ENCODE measurements around the gene MEGF11. TPM values are rescaled to one million over a fixed set of nuclear protein-coding genes. Genes with fewer than 3 reads are reported as not detected.

MEGF11 gene
- polyA plus RNA-seq, 12 donors: 0.12 to 1.6 (median 0.60) TPM; not detected in 2

- DNase-seq: no peak
These were observed 81.7 kb downstream of the MEGF11 start for GRCh38 chr15:66171841-66172240.

GRCh38 chr15:66170716-66171115 lies 82.8 kb downstream of the MEGF11 start:
- DNase-seq: no peak

- DNase-seq: no peak
These were observed 83.5 kb downstream of the MEGF11 start for GRCh38 chr15:66170042-66170441.

GRCh38 chr15:66169625-66170024 lies 83.9 kb downstream of the MEGF11 start:
- no peak for DNase-seq

DNA sequence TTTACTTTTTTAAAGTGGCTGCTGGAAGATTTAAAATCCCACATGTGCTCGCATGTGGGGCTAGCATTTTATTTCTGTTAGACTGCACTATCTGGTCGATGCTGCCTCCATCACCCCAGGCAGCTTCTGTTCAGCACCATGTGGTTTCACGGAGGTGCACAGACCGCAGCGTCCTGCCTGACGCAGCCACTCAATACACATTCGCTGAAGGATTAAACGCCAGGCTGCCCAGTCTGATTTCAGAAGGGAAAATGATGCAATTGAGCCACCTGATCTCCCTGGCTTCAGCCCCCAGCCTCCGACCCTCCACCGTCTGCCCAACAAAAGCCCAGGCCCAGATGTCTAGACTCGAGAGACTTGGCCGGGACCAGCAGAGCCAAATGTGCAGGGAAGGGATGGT lies 84.5 kb downstream of the MEGF11 start:
- DNase-seq: no peak

DNA sequence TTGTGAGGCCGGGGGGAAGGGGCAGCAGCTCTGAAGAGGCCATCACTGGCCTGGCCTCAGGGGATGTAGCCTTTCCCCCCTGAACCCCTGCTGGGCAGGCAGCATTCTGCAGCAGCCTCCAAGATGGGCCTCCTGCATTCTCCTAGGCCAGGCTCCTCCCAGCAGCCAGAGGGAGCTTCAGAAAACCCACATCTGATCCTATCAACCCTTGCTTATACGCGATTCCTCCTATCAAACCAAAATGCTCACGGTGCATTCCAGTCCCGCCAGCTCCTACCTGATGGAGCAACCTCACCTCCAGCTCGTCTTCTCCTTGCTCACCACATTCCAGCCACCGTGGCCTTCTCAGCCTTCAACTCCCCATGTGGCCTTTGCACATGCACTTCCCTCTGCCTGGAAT lies 85.7 kb downstream of the MEGF11 start:
- DNase-seq: no peak

- no peak for DNase-seq
These were observed 87.7 kb downstream of the MEGF11 start for GRCh38 chr15:66165856-66166255.

DNA sequence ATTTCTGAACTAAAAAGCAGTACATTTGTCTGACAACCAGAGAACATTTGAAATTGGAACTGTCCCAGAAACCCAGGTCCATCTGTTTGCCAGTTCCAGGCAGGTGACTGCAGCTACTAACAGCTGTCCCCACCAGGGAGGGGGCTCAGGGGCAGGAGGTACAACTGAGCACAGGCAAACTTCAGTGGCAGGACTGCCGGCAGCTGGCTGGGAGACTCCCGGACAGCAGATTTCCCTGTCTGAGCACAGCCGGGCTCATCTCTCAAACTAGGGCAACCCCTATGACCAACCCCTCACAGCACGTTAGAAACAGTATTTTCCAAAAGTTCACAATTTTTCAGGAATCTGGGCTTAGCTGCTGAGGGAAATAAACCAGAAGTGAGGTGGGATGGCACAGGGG lies 88.8 kb downstream of the MEGF11 start:
- DNase-seq: no peak

- DNase-seq: no peak
These were observed 90.0 kb downstream of the MEGF11 start for GRCh38 chr15:66163553-66163952.

DNA sequence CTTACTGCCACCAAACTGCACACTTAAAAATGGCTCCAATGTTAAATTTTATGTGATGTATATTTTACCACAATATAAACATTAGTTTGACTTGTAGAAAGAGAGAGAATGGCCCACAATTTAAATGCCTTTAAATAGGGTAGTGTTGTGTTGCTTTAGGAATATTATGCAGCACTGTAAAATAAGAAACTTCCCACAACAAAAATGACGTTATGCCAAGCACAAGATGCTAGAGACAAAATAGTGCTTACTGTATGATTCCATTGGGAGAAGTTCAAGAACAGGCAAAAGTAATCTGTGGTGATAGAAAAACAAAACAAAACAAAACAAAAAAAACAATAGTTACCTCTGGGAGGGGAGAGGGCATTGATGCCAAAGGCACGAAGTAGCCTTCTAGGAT lies 91.3 kb downstream of the MEGF11 start:
- DNase-seq: no peak

DNA sequence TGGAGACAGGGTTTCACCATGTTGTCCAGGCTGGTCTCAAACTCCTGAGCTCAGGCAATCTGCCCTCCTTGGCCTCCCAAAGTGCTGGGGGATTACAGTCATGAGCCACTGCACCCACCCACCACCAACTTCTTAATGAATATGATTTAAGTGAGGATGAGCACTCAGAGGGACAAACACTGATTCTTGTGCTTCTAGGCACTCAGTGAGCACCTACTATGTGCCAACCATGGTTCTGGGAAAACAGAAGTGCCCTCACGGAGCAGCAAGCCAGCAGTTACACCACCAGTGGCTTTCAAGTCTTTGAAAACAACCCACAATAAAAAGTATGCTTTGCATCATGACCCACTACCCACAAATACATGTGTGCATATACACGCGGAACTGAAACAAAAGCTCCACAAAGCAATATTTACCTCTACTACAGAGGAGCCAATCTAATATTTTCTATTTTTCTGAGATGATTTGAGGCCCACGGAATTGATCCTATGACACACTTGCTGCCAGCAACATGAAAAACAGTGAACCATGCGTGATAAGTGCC lies 91.9 kb downstream of the MEGF11 start:
- DNase-seq: no peak

GRCh38 chr15:66161108-66161507 lies 92.4 kb downstream of the MEGF11 start:
- no peak for DNase-seq

GRCh38 chr15:66157507-66157906 lies 96.0 kb downstream of the MEGF11 start:
- no peak for DNase-seq

- DNase-seq: no peak
These were observed 97.1 kb downstream of the MEGF11 start for GRCh38 chr15:66156310-66156975.

- no peak for DNase-seq
These were observed 98.5 kb downstream of the MEGF11 start for GRCh38 chr15:66155065-66155464.

DNA sequence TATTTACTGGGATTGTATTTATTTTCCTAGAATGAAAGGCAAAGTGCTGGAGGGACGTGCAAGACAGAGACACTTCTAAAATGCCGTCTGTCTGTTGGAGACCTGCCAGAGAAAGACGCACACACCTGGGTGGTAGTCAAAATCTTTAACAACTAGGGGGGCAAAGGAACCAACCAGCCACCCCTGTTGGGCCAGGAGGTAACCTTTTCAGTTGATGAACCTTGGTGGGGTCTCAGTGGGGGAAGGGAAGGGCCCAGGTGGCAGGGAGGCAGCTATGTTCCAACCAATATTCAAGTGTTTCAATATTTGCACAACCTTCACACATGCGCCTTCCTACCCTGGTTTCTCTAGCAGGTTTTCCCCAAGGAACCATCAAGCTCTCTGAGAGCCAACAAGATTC lies 99.0 kb downstream of the MEGF11 start:
- DNase-seq: no peak

GRCh38 chr15:66153549-66154415 lies 99.8 kb downstream of the MEGF11 start:
- DNase-seq: no peak

DNA sequence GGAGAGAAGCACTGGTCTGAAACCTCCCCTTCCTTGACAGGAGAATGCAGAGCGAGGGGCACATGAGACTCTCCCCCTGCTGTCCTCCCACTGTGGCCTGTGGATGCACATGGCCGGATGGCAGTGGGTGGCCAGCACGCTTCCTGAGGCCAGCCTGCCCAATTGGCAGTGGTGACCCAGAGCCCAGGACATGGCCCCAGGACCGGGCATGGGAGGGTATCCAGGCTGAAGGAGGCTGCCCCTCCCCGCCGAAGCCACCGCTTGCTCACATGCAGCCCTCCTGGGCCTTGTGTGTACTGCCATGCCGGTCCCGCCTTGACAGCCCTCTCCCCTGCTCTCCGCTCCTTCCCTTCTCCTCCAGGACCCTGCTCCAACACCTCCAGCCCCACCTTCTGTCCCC lies 100.9 kb downstream of the MEGF11 start:
- no peak for DNase-seq

GRCh38 chr15:66151809-66152208 lies 101.7 kb downstream of the MEGF11 start:
- DNase-seq: no peak

DNA sequence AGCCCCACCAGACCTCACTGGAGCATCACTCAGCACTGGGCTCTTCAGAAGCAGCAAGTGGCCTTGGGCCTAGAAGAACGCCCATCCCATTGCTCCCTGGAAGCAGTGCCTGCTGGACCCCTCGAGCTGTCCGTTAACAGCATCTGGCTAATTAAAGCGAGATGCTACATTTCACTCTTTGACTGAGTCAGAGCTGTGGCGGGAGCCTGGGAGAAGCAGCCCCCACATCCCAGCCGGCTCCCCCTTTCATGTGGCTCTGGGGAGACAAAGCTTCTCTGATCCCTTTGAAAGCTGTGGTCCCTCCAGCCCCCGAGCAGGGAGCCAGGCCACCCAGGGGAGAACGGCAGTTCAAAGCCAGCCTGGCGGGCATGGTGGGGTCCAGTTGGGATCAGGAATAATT lies 103.7 kb downstream of the MEGF11 start:
- no peak for DNase-seq

DNA sequence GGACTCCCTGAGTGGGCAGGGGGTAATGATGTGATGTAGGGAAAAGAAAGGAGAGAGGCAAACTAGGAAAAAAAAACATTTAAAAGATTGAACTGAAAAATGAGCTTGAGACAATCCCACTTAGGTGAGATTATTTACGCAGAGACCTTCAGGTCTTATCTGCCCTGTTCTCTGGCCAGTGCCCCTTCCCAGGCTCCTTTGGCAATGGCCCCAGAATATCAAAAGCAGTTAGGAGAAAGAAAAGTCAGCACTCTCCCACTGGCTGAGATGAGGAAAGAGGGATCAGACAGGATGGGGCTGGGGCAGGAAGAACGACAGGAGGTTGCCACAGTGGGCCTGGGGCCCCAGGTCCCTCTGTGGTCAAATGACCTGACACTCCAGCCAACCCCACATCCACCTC lies 105.4 kb downstream of the MEGF11 start:
- DNase-seq: no peak

DNA sequence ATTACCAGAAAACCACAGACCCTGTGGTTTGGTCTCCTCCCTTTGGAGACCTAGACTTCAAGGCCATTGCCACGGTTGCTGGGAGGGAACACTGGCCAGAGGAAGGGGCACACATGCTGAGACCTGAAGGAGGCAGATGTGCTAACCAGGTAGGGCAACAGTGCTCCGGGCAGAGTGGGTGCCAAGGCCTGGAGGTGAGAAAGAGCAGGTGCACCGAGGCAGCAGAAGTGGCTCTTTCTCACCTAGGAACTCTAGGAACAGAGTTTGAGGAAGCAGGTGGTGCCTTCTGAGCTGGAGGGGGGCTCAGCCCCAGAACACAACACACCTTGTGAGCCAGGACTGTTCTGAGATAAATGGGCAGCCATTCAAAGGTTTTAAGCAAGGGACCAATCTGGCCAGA lies 106.1 kb downstream of the MEGF11 start:
- DNase-seq: no peak

DNA sequence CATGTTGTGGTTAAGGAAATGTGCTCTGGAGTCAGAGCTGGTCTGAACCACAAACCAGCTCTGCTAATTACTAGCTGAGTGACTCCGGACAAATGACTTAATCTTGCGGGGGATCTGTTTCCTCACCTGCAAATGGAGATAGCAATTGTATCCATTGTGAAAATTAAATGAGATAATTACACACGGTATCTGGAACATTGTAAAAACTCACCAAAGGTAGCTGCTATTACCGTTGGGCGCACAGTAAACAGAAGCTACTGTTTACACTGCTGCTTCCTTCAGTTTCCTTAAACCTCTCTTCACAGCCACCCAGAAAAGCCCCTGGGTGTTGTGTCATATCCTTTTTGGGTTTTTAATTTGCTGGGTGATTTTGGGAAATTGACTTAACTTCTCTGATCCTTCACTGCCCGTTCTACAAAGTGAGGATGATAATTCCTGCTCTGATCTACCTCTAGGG lies 107.8 kb downstream of the MEGF11 start:
- no peak for DNase-seq

All from muscle of arm (tissue), 12 donors.